ENCODE measurements around the gene AOC2.
"Not testable (repeated sequence)": the region's sequence is repeated elsewhere in the genome, so short reads cannot be mapped to it uniquely, and the experiment has no call there.

DNA sequence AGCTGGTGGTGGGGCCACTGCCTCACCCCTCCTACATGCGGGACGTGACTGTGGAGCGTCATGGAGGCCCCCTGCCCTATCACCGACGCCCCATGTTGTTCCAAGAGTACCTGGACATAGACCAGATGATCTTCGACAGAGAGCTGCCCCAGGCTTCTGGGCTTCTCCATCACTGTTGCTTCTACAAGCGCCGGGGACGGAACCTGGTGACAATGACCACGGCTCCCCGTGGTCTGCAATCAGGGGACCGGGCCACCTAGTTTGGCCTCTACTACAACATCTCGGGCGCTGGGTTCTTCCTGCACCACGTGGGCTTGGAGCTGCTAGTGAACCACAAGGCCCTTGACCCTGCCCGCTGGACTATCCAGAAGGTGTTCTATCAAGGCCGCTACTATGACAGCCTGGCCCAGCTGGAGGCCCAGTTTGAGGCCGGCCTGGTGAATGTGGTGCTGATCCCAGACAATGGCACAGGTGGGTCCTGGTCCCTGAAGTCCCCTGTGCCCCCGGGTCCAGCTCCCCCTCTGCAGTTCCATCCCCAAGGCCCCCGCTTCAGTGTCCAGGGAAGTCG lies 23.4 kb downstream of the AOC2 start:
- TF ChIP-seq, protein P1, sequence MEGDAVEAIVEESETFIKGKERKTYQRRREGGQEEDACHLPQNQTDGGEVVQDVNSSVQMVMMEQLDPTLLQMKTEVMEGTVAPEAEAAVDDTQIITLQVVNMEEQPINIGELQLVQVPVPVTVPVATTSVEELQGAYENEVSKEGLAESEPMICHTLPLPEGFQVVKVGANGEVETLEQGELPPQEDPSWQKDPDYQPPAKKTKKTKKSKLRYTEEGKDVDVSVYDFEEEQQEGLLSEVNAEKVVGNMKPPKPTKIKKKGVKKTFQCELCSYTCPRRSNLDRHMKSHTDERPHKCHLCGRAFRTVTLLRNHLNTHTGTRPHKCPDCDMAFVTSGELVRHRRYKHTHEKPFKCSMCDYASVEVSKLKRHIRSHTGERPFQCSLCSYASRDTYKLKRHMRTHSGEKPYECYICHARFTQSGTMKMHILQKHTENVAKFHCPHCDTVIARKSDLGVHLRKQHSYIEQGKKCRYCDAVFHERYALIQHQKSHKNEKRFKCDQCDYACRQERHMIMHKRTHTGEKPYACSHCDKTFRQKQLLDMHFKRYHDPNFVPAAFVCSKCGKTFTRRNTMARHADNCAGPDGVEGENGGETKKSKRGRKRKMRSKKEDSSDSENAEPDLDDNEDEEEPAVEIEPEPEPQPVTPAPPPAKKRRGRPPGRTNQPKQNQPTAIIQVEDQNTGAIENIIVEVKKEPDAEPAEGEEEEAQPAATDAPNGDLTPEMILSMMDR (IDR thresholded peaks at IDR 0.05; ENCODE audit: low read length) = not testable (repeated sequence)
- TF ChIP-seq EZH2 (IDR thresholded peaks at IDR 0.05; ENCODE audit: borderline replicate concordance, low read length) = not testable (repeated sequence)

Measured in OCI-LY1 (cell line).